ENCODE measurements around the gene GMPS.
"Not testable (repeated sequence)": the region's sequence is repeated elsewhere in the genome, so short reads cannot be mapped to it uniquely, and the experiment has no call there.

Gene GMPS

DNA sequence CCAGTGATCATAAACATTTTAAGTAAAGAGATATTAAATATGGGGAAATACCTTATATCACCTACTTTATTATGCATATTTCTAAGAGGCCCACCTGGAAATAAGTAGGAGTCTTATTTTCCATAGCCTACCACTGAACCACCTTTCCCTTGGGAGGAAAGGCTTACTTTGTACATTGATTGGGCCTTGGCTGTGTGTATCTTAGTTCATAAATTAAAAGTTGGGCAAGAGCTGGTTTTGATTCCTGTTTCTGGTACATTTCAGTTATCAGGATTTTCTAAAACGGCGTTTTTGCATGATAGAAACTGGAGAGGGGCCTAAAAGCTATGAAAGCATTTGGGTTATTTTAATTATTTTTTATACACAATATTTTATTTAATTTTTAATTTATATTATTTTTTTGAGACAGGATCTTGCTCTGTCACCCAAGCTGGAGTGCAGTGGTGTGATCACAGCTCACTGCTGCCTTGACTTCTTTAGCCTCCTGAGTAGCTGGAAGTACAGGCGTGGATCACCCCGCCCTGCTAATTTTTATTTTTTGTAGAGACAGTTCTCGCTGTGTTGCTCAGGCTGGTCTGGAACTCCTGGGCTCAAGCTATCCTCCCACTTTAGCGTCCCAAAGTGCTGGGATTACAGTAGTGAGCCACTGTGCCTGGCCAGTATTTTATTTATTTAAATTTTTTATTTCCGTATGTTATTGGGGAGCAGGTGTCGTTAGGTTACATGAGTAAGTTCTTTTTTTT, 2.6 kb downstream of the GMPS start:
- no peak for DNase-seq

DNA sequence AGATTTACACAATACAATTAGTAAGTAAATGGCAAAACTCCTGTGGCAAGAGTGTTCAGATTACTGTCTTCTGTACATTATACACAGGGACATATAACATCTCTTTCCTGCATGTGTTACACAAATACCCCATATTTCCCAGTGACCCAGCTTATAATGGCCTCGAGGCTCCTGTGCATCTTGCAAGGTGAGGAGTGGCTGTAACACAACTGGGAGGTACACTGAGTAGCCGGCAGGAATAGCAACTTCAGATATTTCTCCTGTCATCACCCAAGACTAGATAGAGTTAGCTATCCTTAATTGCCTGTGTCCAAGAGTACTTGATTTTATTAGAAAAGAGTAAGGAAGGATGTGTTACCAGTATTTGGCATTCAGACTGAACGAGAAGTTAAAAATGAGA, 5.6 kb downstream of the GMPS start:
- no peak for DNase-seq

DNA sequence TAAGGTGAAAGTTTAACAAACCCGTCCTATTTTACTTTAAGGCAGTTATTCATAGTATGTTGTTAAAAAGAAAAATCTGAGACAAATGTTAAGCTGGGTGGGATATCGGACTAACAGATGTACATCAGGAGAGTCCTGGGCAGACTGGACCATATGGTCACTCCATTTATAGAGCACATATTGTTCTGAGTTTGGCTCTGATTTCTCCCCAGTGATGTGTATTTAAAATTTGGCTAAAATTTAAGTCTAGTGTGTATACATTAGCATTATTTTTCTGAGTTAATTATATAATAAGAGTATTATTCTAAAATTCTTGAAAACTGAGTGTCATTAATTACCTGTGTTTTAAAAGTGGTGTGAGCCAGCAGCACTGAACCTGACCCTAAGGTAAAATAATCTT, 6.1 kb downstream of the GMPS start:
- DNase-seq: no peak

DNA sequence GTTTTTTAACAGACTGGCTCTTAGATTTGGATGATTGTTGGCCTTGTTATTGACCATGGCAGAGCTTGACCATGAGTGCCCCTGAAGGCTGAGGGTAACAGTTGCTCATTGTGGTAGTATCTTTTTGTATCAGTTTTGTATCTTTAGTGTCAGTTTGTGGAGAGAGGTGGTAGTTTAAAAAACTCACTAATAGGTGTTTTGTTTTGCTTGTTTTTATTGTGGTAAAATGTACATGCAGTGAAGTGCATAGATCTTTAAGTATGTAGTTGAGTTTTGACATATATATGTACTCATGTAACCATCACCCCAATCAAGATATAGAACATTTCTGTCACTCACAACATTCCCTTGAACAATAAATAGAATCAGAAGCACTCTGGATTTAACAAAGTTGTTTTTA, 9.8 kb downstream of the GMPS start:
- DNase-seq: no peak

DNA sequence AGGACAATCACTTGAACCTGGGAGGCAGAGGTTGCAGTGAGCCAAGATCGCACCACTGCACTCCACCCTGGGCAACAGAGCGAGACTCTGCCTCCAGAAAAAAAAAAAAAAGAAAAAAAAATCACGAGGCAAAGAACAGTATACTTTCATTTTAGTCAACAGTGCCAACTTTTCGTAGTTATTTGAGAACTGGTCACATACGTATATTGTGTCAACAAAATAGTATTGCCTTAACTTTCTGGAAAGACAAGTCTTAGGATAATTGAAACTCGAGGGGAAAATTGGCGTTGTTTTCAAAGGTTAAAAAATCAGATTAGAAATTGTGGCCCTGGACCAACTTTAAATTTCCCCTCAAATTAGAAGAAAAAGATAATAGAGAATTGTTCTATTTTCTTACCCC, 13.8 kb downstream of the GMPS start:
- no peak for DNase-seq

DNA sequence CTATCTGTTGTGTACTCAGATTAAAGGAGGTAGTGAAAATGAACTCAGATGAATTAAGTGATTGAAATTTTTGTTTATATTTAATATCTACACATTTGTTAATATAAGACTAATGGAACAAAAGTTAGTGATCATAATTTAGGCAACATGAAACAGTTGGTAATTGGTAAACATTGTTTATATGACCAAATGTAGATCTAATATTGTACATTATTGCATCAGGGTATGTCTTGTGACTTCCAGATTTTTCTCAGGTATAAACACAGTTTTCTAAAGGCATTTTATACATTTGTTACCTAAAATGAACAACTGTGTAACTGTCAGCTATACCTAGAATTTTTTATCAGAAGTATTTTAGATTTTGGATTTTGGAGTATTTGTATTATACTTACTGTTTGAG, 14.8 kb downstream of the GMPS start:
- no peak for DNase-seq

DNA sequence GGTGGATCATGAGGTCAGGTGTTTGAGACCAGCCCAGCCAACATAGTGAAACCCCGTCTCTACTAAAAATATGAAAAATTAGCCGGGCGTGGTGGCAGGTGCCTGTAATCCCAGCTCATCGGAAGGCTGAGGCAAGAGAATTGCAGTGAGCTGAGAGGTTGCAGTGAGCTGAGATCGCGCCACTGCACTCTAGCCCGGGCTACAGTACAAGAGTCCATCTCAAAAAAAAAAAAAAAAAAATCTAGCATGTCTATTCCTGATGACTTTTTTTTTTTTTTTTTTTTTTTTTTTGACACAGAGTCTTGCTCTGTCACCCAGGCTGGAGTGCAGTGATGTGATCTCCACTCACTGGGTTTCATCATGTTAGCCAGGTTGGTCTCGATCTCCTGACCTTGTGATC, 15.9 kb downstream of the GMPS start:
- DNase-seq: not testable (repeated sequence)

DNA sequence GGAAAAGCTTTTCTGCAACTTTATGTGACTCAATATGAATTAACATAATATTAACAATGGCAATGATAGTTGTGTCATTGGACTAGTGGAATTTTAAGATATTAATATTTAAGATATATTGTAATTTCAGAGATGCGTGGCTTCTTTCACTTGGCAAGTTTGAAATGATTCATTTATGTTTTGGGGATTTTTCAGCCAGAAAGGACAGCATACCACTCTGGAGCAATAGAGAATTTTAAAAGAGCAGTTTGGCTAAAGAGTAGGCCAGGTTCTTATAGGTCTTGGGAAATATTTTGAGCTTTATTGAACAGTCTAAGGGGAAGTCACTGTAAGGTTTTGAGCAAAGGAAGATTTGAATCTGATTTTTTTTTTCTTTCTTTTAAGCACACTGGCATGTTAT, 16.5 kb downstream of the GMPS start:
- no peak for DNase-seq

DNA sequence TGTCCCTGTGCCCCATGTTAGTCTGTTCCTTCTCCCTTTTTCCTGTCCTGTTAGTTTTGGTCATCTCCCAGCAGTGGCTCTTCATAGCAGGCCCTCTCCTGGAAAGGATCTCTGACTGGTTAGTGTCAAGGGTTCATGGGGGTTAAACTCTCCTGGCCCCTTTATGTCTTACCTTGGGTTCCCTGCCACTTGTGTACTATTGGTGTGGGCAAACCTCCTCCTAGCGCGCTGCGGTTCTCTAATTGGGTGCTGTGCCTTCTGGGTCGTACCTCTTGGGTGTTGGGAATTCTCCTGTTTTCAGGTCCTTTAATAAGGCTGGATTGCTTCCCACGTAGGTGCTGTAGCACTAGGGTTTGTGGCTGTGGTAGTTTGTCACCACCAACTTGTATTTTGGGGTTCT, 18.8 kb downstream of the GMPS start:
- no peak for DNase-seq

DNA sequence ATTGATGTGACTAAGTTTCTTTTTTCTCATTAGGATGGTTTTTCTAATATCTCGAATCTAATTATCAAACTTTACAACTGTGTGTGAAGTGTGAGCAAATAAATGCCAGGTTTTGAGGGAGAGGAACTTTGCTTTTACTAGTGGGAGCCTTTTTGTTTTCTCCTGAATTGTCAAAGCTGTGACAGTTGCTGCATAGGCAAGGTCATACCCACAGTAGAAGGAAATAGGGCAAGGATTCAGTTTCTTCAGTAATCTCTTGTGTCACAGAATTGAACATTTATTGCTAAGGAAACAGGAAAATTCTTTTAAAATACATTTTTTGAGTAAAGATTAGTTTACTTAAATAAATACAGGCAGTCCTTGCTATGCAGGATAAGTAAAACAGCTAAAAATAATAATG, 19.5 kb downstream of the GMPS start:
- no peak for DNase-seq

DNA sequence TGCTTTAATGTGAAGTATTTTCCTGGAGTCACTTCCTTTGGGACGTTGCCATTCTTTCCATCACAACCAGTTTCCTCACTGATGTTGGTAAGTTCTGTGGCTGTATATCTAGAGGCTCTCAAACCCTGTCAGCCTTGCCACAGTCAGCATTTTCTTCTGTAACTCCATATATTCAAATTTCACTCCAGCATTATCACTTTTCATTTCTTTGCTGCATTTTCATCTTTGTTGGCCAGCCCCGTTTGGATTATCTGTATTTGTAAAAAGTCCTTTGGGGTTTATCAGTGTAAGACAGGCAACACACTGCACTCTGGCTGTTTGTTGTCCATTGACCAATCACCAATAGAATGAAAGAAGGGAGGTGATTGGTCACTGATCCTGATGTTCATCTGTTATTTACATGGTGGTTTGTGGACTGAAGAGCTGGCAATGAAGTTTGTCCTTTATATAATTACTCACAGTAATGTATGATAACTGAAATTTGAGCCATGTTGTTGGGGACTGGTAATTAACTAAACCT, 20.3 kb downstream of the GMPS start:
- no peak for DNase-seq

DNA sequence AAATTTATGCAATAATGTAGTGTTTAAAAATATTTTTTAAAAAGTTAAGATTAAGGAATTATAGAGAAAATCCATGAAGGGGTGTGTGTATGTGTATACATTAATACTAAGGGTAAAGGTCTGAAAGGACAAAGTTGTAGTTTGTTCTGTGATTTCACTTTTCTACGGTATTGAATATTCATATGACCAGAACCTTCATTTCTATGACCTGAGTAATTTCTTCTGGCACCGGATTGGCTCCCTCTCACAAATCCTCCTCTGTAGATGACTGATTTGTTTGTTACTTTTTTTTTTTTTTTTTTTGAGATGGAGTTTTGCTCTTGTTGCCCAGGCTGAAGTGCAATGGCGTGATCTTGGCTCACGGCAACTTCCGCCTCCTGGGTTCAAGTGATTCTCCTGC, 20.9 kb downstream of the GMPS start:
- no peak for DNase-seq

DNA sequence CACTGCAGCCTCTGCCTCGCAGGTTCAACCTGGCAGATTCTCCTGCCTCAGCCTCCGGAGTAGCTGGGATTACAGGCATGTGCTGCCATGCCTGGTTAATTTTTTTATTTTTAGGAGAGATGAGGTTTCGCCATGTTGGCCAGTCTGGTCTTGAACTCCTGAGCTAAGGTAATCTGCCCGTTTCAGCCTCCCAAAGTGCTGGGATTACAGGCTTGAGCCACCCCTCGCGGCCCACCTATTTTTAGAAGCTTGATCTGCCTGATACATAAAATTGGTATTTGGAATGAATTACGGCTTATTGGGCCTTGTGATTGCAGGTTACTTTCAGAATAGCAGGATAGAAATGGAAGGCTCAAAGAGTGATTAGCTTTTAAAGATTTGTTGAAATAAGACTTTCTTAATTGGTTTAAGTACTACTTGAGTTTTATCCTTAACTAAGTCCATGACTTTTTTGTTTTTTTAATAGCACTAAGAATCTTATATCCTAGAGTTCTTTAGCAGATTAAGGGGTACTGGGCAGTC, 25.0 kb downstream of the GMPS start:
- DNase-seq: no peak

DNA sequence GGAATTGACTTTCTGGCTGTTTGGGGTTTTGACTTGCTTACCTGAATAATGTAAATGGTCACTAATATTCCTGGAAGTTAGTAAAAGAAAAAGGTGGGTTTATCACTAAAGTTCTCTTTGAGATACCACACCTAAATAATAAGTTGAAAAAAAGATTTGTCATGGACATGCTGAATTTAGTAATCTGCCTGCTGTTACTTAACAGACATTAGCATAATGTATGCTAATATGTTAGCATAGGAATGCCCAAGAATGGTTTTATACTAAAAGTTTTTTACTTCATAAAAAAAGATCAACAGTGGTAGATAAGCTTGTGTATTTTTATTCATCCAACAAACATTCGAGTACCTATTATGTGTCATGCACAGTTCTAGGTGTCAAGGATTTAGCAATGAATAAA, 36.5 kb downstream of the GMPS start:
- no peak for DNase-seq

DNA sequence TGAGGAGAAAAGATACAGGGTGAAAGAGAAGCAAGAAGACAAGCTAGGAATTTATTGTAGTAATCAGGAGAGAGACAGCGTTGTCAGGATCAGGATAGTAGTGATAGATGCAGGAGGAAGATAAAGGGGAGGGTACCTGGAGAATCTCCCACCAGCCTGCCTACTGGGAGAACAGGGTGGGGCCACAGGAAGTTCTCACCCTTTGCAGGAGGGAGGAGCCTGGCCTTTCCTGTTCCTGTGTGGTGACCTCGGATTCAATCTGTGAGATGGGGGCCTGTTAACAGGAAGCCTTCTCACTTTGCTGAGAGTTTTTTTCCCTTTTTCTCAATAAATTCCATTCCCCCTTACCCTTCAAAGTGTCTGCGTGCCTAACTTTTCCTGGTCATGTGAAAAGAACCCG, 37.6 kb downstream of the GMPS start:
- no peak for DNase-seq

DNA sequence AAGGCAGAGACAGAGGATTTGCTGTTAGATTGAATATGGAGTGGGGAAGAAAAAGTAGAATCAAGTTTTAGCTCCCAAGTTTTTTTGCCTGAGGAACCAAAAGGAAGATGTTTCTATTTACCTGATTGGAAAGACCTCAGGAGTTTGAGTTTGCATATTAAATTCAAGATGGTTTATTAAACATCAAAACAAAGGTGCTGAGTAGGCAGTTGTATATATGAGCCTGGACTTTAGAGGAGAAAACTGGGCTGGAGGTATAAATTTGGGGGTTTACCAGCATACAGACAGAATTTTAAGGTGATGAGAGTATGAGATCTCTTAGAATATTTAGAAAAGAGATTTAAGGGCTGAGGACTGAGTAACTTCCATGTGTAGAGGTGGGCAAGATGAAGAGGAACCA, 38.2 kb downstream of the GMPS start:
- DNase-seq: no peak

DNA sequence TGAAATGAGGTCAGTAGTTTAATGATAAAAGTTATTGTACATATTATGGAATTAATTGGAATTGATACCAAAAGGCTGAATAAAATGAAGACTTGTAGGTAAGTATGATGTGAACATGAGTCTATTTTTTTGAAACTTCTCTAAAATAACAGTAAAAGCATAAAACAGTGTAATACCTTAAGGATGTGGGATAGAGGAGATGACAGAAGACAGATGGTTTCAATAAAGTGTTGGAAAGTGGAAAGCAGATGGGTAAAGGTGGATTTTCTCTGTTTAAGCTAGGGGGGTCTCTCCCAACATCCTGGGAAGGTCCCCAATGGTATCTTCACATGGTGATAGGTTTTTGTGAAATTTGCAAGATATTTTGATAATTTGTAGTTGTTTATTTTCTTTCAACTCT, 41.6 kb downstream of the GMPS start:
- DNase-seq: no peak

DNA sequence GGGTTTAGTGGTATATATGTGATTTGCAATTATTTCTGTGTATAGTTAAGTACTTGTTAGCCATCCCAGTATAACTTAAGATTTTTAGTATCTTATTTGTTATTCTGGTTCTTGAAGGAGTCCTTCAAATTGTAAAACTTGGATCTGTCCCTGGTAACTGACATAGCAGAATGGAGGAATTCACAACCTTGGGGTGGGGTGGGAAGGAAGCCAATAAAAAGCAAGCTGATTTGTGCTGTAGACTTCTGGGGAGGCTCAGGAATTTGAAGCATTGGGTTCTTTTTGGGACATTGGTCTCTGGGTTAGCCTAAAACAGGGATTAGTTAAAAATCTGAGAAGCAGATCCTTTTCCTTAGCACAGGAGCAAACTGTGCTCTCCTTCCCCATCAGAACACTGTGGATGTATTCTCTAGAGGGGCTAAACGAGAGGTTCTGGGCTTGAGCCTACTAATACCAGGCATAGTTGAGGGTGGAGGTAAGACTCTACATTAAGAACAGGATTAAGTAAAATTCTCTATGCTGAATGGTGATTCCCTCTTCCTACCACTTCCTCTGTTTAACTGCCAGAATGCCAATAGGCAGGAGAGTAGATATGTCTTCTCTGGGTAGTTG, 42.2 kb downstream of the GMPS start:
- no peak for DNase-seq

DNA sequence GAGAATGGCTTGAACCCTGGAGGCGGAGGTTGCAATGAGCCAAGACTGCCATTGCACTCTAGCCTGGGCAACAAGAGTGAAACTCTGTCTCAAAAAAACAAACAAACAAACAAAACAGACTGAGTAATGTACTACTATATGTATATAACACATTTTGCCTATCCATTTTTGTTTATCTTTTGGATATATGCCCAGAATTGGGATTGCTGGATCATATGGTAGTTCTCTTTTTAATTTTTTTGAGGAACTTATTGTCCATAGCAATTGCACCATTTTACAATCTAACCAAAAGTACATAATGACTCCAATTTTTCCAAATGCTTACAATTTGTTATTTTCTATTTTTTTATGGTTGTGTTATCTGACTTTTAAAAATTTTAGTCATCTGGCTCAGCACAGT, 47.3 kb downstream of the GMPS start:
- DNase-seq: no peak

DNA sequence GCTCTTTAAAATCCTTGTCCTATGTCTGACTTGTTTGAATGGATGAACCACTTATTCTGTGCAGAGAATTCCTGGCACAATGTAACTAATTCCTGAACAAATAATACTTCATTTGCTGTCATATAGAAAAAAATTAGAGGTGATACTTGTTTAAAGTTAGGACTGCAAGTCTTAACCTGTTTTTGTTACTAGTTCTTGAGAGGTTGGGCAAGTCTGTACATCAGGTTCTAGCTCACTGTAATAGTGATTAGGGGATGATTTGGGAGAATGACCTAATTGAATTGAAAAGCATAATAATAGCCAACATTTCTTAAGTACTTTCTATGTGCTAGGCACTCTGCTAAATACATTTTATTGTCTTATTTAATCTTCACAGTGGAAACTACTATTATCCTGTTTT, 49.3 kb downstream of the GMPS start:
- DNase-seq: no peak

DNA sequence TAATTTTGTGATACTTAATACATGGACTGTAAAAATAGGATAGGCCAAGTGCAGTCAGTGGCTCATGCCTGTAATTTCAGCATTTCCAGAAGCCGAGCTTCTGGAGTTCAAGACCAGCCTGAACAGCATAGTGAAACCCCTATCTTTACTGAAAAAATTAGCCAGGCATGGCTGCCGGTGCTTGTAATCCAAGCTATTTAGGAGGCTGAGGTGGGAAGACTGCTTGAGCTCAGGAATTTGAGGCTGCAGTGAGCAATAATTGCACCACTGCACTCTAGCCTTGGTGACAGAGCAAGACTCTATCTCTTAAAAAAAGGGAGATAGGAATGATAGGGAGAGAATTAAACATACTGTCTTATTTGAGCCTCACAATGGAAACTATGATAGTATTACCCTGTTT, 51.0 kb downstream of the GMPS start:
- no peak for DNase-seq

DNA sequence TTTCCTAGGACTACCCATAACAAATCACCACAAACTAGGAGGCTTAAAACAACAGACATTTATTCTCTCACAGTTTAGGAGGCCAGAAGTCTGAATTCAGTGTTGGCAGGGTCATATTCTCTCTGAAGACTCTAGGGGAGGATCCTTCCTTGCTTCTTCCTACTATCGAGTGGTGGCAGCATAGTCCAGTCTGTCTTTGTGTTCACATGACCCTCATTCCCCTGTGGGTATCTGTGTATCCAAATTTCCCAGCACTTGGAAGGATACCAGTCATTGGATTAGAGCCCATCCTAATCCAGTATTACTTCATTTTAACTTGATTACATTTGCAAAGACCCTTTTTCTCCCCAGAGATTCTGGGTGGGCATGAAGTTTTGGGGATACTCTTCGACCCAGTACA, 63.8 kb downstream of the GMPS start:
- DNase-seq: no peak

DNA sequence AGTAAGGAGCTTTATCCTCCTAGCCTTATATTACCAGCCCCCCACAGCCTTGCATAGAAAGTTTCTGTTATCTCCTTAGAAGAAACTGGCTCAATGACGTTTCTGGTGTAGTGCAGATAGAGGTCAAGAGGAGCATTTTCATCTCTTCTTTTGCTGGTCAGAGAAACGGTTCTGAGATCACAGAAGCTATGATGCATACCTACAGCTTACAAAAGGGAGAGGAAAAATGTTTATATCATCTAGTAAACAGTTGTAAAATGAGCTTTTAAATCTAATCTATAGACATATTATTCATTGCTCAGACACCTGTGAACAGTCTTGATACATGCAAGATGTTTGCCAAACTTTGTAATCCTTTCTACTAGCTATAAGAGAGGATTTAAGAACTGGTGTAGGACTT, 68.0 kb downstream of the GMPS start:
- DNase-seq: no peak

DNA sequence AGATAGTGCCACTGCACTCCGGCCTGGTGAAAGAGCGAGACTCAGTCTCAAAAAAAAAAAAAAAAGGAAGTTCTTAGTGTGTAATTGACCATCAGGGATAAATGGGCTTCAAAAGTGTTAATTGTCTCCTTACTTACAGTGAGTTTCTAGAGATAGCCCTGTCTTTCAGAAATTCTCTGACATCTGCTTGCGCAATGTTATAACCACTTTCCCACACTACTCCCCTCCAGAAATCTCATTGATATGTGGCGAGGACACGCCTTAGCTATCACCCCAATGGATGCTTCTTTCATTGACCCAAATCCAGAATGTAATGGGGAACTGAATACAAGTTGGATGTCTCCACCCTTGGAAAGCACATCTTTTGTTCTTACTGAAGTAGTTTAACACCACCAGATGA, 70.9 kb downstream of the GMPS start:
- no peak for DNase-seq

DNA sequence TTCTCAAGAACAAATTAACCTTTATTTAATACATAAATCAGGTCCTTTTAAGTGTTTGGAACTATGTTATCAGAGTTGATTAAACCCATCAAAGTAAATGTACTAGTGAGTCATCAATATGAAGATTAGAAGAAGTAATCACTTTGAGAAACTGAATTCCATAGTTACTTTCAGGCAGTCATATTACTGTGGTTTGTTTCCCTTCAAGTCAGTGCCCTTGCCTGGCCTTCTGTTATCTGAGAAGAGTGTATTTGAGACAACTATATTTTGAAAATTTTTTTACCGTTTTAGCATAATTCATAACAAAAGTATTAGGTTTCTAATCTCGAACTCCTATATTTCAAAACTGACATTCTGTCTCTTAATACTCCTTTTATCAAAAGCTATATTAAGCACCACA, 73.6 kb downstream of the GMPS start:
- no peak for DNase-seq
